H9 (cell line): ENCODE measurements around the gene RIPK1. TPM values are rescaled to one million over a fixed set of nuclear protein-coding genes. Genes with fewer than 3 reads are reported as not detected.
"Not testable (repeated sequence)": the region's sequence is repeated elsewhere in the genome, so short reads cannot be mapped to it uniquely, and the experiment has no call there.

Experiments
- DNase-seq: peaks from one replicate; pipeline ENCODE4 v3.0.0-alpha.2; 2017
- H2AFZ ChIP-seq: one replicate; pipeline ENCODE4 v1.6.1; 2013; ENCODE audit warnings: mild to moderate bottlenecking, low read length, control low read depth, moderate library complexity
- H2AK5ac ChIP-seq: 2 replicates; pipeline ENCODE4 v1.6.1; 2013; ENCODE audit warnings: low read length, control low read depth, mixed read lengths; ENCODE audit not compliant: insufficient read length
- H2BK120ac ChIP-seq: one replicate; pipeline ENCODE4 v1.6.1; 2013; ENCODE audit warnings: low read depth, mild to moderate bottlenecking, low read length, control low read depth, inconsistent platforms; ENCODE audit not compliant: poor library complexity, severe bottlenecking
- H2BK12ac ChIP-seq: 2 replicates; pipeline ENCODE4 v1.6.1; 2013; ENCODE audit warnings: low read length, control low read depth, mixed read lengths, low read depth; ENCODE audit not compliant: insufficient read length
- H2BK15ac ChIP-seq: 2 replicates; pipeline ENCODE4 v1.6.1; 2013; ENCODE audit warnings: low read depth, low read length, control low read depth
- H2BK20ac ChIP-seq: one replicate; pipeline ENCODE4 v1.6.1; 2013; ENCODE audit warnings: low read depth, mild to moderate bottlenecking, low read length, control low read depth, inconsistent platforms; ENCODE audit not compliant: poor library complexity, severe bottlenecking
- H2BK5ac ChIP-seq: 2 replicates; pipeline ENCODE4 v1.6.1; 2013; ENCODE audit warnings: low read length, control low read depth, mixed read lengths; ENCODE audit not compliant: insufficient read length
- H3K14ac ChIP-seq: 2 replicates; pipeline ENCODE4 v1.6.1; 2013; ENCODE audit warnings: low read length, control low read depth; ENCODE audit not compliant: insufficient read depth
- H3K18ac ChIP-seq: 2 replicates; pipeline ENCODE4 v1.6.1; 2013; ENCODE audit warnings: low read depth, mild to moderate bottlenecking, mixed read lengths, low read length, control low read depth; ENCODE audit not compliant: insufficient read length
- H3K23ac ChIP-seq: 2 replicates; pipeline ENCODE4 v1.6.1; 2013; ENCODE audit warnings: low read length, control low read depth, mixed read lengths, low read depth; ENCODE audit not compliant: insufficient read length
- H3K23me2 ChIP-seq: 2 replicates; pipeline ENCODE4 v1.6.1; 2013; ENCODE audit warnings: low read depth, mild to moderate bottlenecking, mixed read lengths, low read length, control low read depth; ENCODE audit not compliant: insufficient read length, poor library complexity, severe bottlenecking
- H3K27ac ChIP-seq: 2 replicates; pipeline ENCODE4 v1.5.1; 2013; ENCODE audit warnings: low read length, control low read depth, mixed read lengths, low read depth; ENCODE audit not compliant: insufficient read length
- H3K27me3 ChIP-seq: 2 replicates; pipeline ENCODE4 v1.6.1; 2013; ENCODE audit warnings: low read length, control low read depth, inconsistent platforms; ENCODE audit not compliant: insufficient read depth
- H3K4ac ChIP-seq: 2 replicates; pipeline ENCODE4 v1.6.1; 2013; ENCODE audit warnings: low read depth, mild to moderate bottlenecking, control low read depth, inconsistent platforms, low read length, moderate library complexity
- H3K4me1 ChIP-seq: 2 replicates; pipeline ENCODE4 v1.6.1; 2013; ENCODE audit warnings: low read length, control low read depth, inconsistent platforms; ENCODE audit not compliant: insufficient read depth
- H3K4me2 ChIP-seq: 2 replicates; pipeline ENCODE4 v1.6.1; 2013; ENCODE audit warnings: low read length, control low read depth, mixed read lengths; ENCODE audit not compliant: insufficient read length, insufficient read depth
- H3K56ac ChIP-seq: 2 replicates; pipeline ENCODE4 v1.6.1; 2013; ENCODE audit warnings: low read depth, mild to moderate bottlenecking, mixed read lengths, low read length, control low read depth; ENCODE audit not compliant: insufficient read length
- H3K79me1 ChIP-seq: 2 replicates; pipeline ENCODE4 v1.6.1; 2013; ENCODE audit warnings: low read depth, mild to moderate bottlenecking, moderate library complexity, low read length, control low read depth, inconsistent platforms; ENCODE audit not compliant: insufficient read depth, poor library complexity, severe bottlenecking
- H3K79me2 ChIP-seq: 2 replicates; pipeline ENCODE4 v1.6.1; 2013; ENCODE audit warnings: low read length, control low read depth, inconsistent platforms; ENCODE audit not compliant: insufficient read depth
- H3K9ac ChIP-seq: 2 replicates; pipeline ENCODE4 v1.6.1; 2013; ENCODE audit warnings: low read length, control low read depth, mixed read lengths; ENCODE audit not compliant: insufficient read length; ENCODE audit errors: extremely low read depth
- H3K9me3 ChIP-seq: one replicate; pipeline ENCODE4 v1.6.1; 2013; ENCODE audit warnings: low read depth, low read length, inconsistent platforms; ENCODE audit not compliant: control insufficient read depth
- H3T11ph ChIP-seq: one replicate; pipeline ENCODE4 v1.6.1; 2013; ENCODE audit warnings: mild to moderate bottlenecking, low read length, control low read depth, inconsistent platforms
- H4K20me1 ChIP-seq: one replicate; pipeline ENCODE4 v1.6.1; 2013; ENCODE audit not compliant: control insufficient read depth, insufficient read length, insufficient read depth
- H4K5ac ChIP-seq: 2 replicates; pipeline ENCODE4 v1.6.1; 2013; ENCODE audit warnings: low read depth, mild to moderate bottlenecking, mixed read lengths, low read length, control low read depth; ENCODE audit not compliant: insufficient read length
- H4K8ac ChIP-seq: replicated peaks from 2 replicates; pipeline ENCODE4 v1.6.1; 2013; ENCODE audit warnings: low read length, control low read depth, mixed read lengths, low read depth; ENCODE audit not compliant: insufficient read length
- H4K91ac ChIP-seq: 2 replicates; pipeline ENCODE4 v1.6.1; 2013; ENCODE audit warnings: low read depth, mild to moderate bottlenecking, moderate library complexity, mixed read lengths, low read length, control low read depth; ENCODE audit not compliant: insufficient read length
- H3K27ac Mint-ChIP-seq, 3 experiments: 2 replicates in 2 of 3; 3 replicates in 1 of 3; pipeline ENCODE4 v1.8.0; 2020 to 2021; ENCODE audit warnings: mixed read lengths in 3 of 3, mild to moderate bottlenecking in 1 of 3, moderate library complexity in 1 of 3
- H3K27me3 Mint-ChIP-seq: 2 replicates; pipeline ENCODE4 v1.8.0; 2021; ENCODE audit warnings: low read depth, mild to moderate bottlenecking, moderate library complexity, mixed read lengths
- H3K36me3 Mint-ChIP-seq, 3 experiments: 2 replicates in 2 of 3; 3 replicates in 1 of 3; pipeline ENCODE4 v1.8.0; 2020 to 2021; ENCODE audit warnings: low read depth in 3 of 3, mixed read lengths in 3 of 3; ENCODE audit not compliant: insufficient read depth in 1 of 3
- H3K4me1 Mint-ChIP-seq, 2 experiments: 2 replicates each; pipeline ENCODE4 v1.8.0; 2020; ENCODE audit warnings: mixed read lengths in 2 of 2
- H3K4me3 Mint-ChIP-seq, 2 experiments: 2 replicates in 1 of 2; 3 replicates in 1 of 2; pipeline ENCODE4 v1.8.0; 2020 to 2021; ENCODE audit warnings: mild to moderate bottlenecking in 2 of 2, mixed read lengths in 2 of 2, moderate library complexity in 1 of 2
- H3K9me3 Mint-ChIP-seq, 2 experiments: 2 replicates in 1 of 2; 3 replicates in 1 of 2; pipeline ENCODE4 v1.8.0; 2020; ENCODE audit warnings: mild to moderate bottlenecking in 2 of 2, mixed read lengths in 2 of 2, moderate library complexity in 1 of 2
- CTCF ChIP-seq: fragments of 200-600 bp; sonication (generic); conservative IDR thresholded peaks from 3 replicates; pipeline ENCODE4 v1.8.0; 2021; ENCODE audit warnings: antibody characterized with exemption, mild to moderate bottlenecking
- WGBS: extraction: QIAGEN DNeasy Blood & Tissue Kit; methylation state at CpG from one replicate; pipeline ENCODE4 v1.1.7; 2013; ENCODE audit warnings: missing lambda C conversion rate, low lambda C conversion rate, mixed read lengths; ENCODE audit not compliant: insufficient read length; ENCODE audit errors: extremely low coverage; 5-methylcytosine and 5-hydroxymethylcytosine counted together
- total RNA-seq: library from RNA; stranded (reverse); gene quantifications from 2 replicates; pipeline ENCODE4 v1.2.1, GENCODE V29; 2021

The RIPK1 gene
- total RNA-seq, 1 experiment from 2014 or later: 24.6 TPM

- H3K9me3 ChIP-seq: no peaks in the 10 kb centered on the region
- peak overlapping the region in 1 of 3 experiments; percentile 63; a peak in 1 of 7 replicates for H3K27ac Mint-ChIP-seq
- no peak overlapping the region for H4K91ac ChIP-seq
- H2BK12ac ChIP-seq: no peak overlapping the region
- no peak overlapping the region for H3K4ac ChIP-seq
- H2BK20ac ChIP-seq: no peak overlapping the region
- H3K56ac ChIP-seq: no peak overlapping the region
- no peak overlapping the region for H3K4me2 ChIP-seq
- H3K23me2 ChIP-seq: no peaks in the 10 kb centered on the region
- DNase-seq: no peak
- H2BK5ac ChIP-seq: no peak overlapping the region
- no peak for TF ChIP-seq CTCF
- H4K5ac ChIP-seq: no peak overlapping the region
- peaks cover 5% of the 10 kb centered on the region; the same call in 1 of the 2 replicates for H3K27me3 Mint-ChIP-seq
- H2BK120ac ChIP-seq: no peak overlapping the region
- H2AK5ac ChIP-seq: no peak overlapping the region
- peaks cover 48 to 52% of the 10 kb centered on the region in 2 experiments for H3K4me1 Mint-ChIP-seq
- H4K20me1 ChIP-seq: no peaks in the 10 kb centered on the region
- no peak overlapping the region for H3T11ph ChIP-seq
- no peak overlapping the region for H4K8ac ChIP-seq
- H3K4me1 ChIP-seq: peaks cover 4% of the 10 kb centered on the region; the same call in 1 of the 2 replicates
- no peak overlapping the region for H3K18ac ChIP-seq
- H2BK15ac ChIP-seq: no peak overlapping the region
- H3K4me3 Mint-ChIP-seq: no peak overlapping the region
- no peak overlapping the region for H3K14ac ChIP-seq
- no peak overlapping the region for H2AFZ ChIP-seq
- no peaks in the 10 kb centered on the region for H3K79me2 ChIP-seq
- peaks cover 16 to 24% (median 19%) of the 10 kb centered on the region in 3 experiments for H3K36me3 Mint-ChIP-seq
- H3K27ac ChIP-seq: no peak overlapping the region
- no CpG with 5 or more reads among the region's 20 CpGs for WGBS
- H3K9me3 Mint-ChIP-seq: peaks cover 6 to 12% of the 10 kb centered on the region in 2 experiments; a peak in 4 of 5 replicates
- no peaks in the 10 kb centered on the region for H3K27me3 ChIP-seq
- no peaks in the 10 kb centered on the region for H3K79me1 ChIP-seq
- no peak overlapping the region for H3K9ac ChIP-seq
- H3K23ac ChIP-seq: no peak overlapping the region
These were observed 41.3 kb upstream of the RIPK1 start for GRCh38 chr6:3026791-3027626.

- H3K23me2 ChIP-seq, H3K4me1 ChIP-seq, H3K27me3 Mint-ChIP-seq, H2BK120ac ChIP-seq, H2BK20ac ChIP-seq, H3K9me3 Mint-ChIP-seq, H3K23ac ChIP-seq, H3K27ac Mint-ChIP-seq, H3K14ac ChIP-seq, H3K4ac ChIP-seq, H3K9ac ChIP-seq, H3K4me3 Mint-ChIP-seq, H3T11ph ChIP-seq, H3K27me3 ChIP-seq, H2BK5ac ChIP-seq, H4K8ac ChIP-seq, H3K79me2 ChIP-seq, H4K20me1 ChIP-seq, H2AFZ ChIP-seq, H4K91ac ChIP-seq, H3K56ac ChIP-seq, H3K9me3 ChIP-seq, H2BK12ac ChIP-seq, H4K5ac ChIP-seq, H3K79me1 ChIP-seq, DNase-seq, H3K4me2 ChIP-seq, H3K18ac ChIP-seq, H2AK5ac ChIP-seq, H2BK15ac ChIP-seq, H3K27ac ChIP-seq: not testable (repeated sequence)
- H3K4me1 Mint-ChIP-seq: peaks cover 43 to 49% of the 10 kb centered on the region in 2 experiments
- peaks cover 10 to 20% (median 13%) of the 10 kb centered on the region in 3 experiments for H3K36me3 Mint-ChIP-seq
- no CpG with 5 or more reads among the region's 5 CpGs for WGBS
These were observed 40.1 kb upstream of the RIPK1 start for GRCh38 chr6:3028156-3028555.
